Neural cell (in vitro differentiated cells): ENCODE data around the gene CMTM6. TPM values are rescaled to one million over a fixed set of nuclear protein-coding genes. Genes with fewer than 3 reads are reported as not detected.

Experiments used
- H2AFZ ChIP-seq: fragments of 200-600, 300-800 bp; sonication (generic), shearing (Covaris generic); 2 replicates; pipeline ENCODE4 v1.6.0; 2014; ENCODE audit warnings: low read depth, mild to moderate bottlenecking, antibody characterized with exemption, low read length, moderate library complexity
- H3F3A ChIP-seq: fragments of 200-600 bp; shearing (Covaris generic); 2 replicates; pipeline ENCODE4 v1.6.1; 2016; ENCODE audit warnings: mild to moderate bottlenecking, moderate library complexity, mixed read lengths, antibody characterized with exemption, low read length; ENCODE audit not compliant: insufficient read depth, poor library complexity, severe bottlenecking
- H3K27ac ChIP-seq: fragments of 200-600, 300-800 bp; sonication (generic), shearing (Covaris generic); 2 replicates; pipeline ENCODE4 v1.5.1; 2014; ENCODE audit warnings: mild to moderate bottlenecking, low read length, moderate library complexity
- H3K27me3 ChIP-seq: fragments of 300-800, 200-600 bp; sonication (generic), shearing (Covaris generic); 2 replicates; pipeline ENCODE4 v1.6.0; 2014; ENCODE audit warnings: mild to moderate bottlenecking, low read depth, low read length, moderate library complexity; ENCODE audit not compliant: insufficient read depth
- H3K36me3 ChIP-seq: fragments of 300-800, 200-600 bp; sonication (generic), shearing (Covaris generic); 2 replicates; pipeline ENCODE4 v1.5.1; 2014; ENCODE audit warnings: mild to moderate bottlenecking, antibody characterized with exemption, low read length, moderate library complexity; ENCODE audit not compliant: insufficient read depth
- H3K4me2 ChIP-seq: fragments of 300-800, 200-600 bp; sonication (generic), shearing (Covaris generic); 2 replicates; pipeline ENCODE4 v1.6.0; 2014; ENCODE audit warnings: mild to moderate bottlenecking, low read length
- H3K4me3 ChIP-seq: fragments of 300-800, 200-600 bp; sonication (generic), shearing (Covaris generic); 2 replicates; pipeline ENCODE4 v1.5.1; 2014; ENCODE audit warnings: mild to moderate bottlenecking, low read length, moderate library complexity
- H3K79me2 ChIP-seq: fragments of 200-600 bp; shearing (Covaris generic); replicated peaks from 2 replicates; pipeline ENCODE4 v1.6.0; 2014; ENCODE audit warnings: mild to moderate bottlenecking, low read length, moderate library complexity; ENCODE audit not compliant: insufficient read depth
- H3K9ac ChIP-seq: fragments of 300-800, 200-600 bp; sonication (generic), shearing (Covaris generic); 2 replicates; pipeline ENCODE4 v1.6.1; 2016; ENCODE audit warnings: mild to moderate bottlenecking, low read length, mixed read lengths
- H3K9me2 ChIP-seq: fragments of 200-600 bp; shearing (Covaris generic); 2 replicates; pipeline ENCODE4 v1.6.1; 2016; ENCODE audit warnings: mild to moderate bottlenecking, low read length, mixed read lengths; ENCODE audit not compliant: insufficient read depth
- H3K9me3 ChIP-seq: fragments of 200-600, 300-800 bp; sonication (generic), shearing (Covaris generic); 2 replicates; pipeline ENCODE4 v1.6.1; 2016; ENCODE audit warnings: mild to moderate bottlenecking, mixed run types, low read length, moderate library complexity, mixed read lengths
- H4K20me1 ChIP-seq: fragments of 200-600 bp; shearing (Covaris generic); 2 replicates; pipeline ENCODE4 v1.6.1; 2016; ENCODE audit warnings: mild to moderate bottlenecking, mixed run types; ENCODE audit not compliant: insufficient read depth
- CTCF ChIP-seq: fragments of 450-650 bp; IDR thresholded peaks from 2 replicates; pipeline ENCODE4 v1.5.1; 2014; ENCODE audit warnings: antibody characterized with exemption, mild to moderate bottlenecking, moderate library complexity; ENCODE audit not compliant: poor library complexity, severe bottlenecking
- EP300 ChIP-seq: fragments of 450-650 bp; conservative IDR thresholded peaks from 2 replicates; pipeline ENCODE4 v1.6.1; 2014; ENCODE audit warnings: antibody characterized with exemption, mild to moderate bottlenecking, moderate library complexity; ENCODE audit not compliant: poor library complexity, severe bottlenecking
- EZH2 ChIP-seq: fragments of 200-600, 300-800 bp; shearing (Covaris generic), sonication (generic); IDR thresholded peaks from 2 replicates; pipeline ENCODE4 v1.6.1; 2014; ENCODE audit warnings: antibody characterized with exemption, low read length, borderline replicate concordance, mild to moderate bottlenecking; ENCODE audit not compliant: insufficient read depth, poor library complexity, severe bottlenecking
- MXI1 ChIP-seq: fragments of 450-650 bp; conservative IDR thresholded peaks from 2 replicates; pipeline ENCODE4 v1.6.1; 2014; ENCODE audit warnings: antibody characterized with exemption, mild to moderate bottlenecking; ENCODE audit not compliant: poor library complexity, severe bottlenecking
- POLR2AphosphoS5 ChIP-seq: IDR thresholded peaks from 2 replicates; pipeline ENCODE4 v1.6.1; 2012
- RAD21 ChIP-seq: fragments of 450-650 bp; conservative IDR thresholded peaks from 2 replicates; pipeline ENCODE4 v1.6.1; 2014; ENCODE audit warnings: antibody characterized with exemption, mild to moderate bottlenecking, moderate library complexity
- REST ChIP-seq: IDR thresholded peaks from 2 replicates; pipeline ENCODE4 v1.6.1; 2012; ENCODE audit warnings: borderline replicate concordance
- SMC3 ChIP-seq: fragments of 450-650 bp; conservative IDR thresholded peaks from 2 replicates; pipeline ENCODE4 v1.6.1; 2014; ENCODE audit warnings: antibody characterized with exemption, mild to moderate bottlenecking, moderate library complexity; ENCODE audit not compliant: poor library complexity
- TAF1 ChIP-seq: IDR thresholded peaks from 2 replicates; pipeline ENCODE4 v1.6.1; 2012; ENCODE audit warnings: low read depth
- polyA minus RNA-seq: library from RNA; depleted of rRNA, polyadenylated mRNA; stranded (reverse); fragments of >200 nt; gene quantifications from 2 replicates; pipeline ENCODE4 v1.2.3, GENCODE V29; 2014
- polyA plus RNA-seq: library from polyadenylated mRNA; depleted of rRNA; stranded (reverse); fragments of >200 nt; gene quantifications from 2 replicates; pipeline ENCODE4 v1.2.3, GENCODE V29; 2014

The CMTM6 gene
- polyA plus RNA-seq = 10.1 and 12.8 TPM in 2 replicates
- 12.7 and 15.5 TPM in 2 replicates for polyA minus RNA-seq

GRCh38 chr3:32502118-32502945 is at the start of gene CMTM6:
Gene CMTM6, minus strand, starts transcription at chr3:32502852. Its CDS starts 107 bp downstream, at chr3:32502745.
- peak within 1 kb of the TSS; percentile 85 for H3K4me2 ChIP-seq
- no peaks in the 10 kb centered on the region for H3F3A ChIP-seq
- TF ChIP-seq EZH2 (no peak), EP300 (no peak), TAF1 (no peak), CTCF (no peak), RAD21 (peak; percentile 37), SMC3 (no peak), REST (no peak), POLR2AphosphoS5 (peak; percentile 51), MXI1 (peak; percentile 50)
- no peaks in the 10 kb centered on the region for H3K9me2 ChIP-seq
- no peaks in the 10 kb centered on the region for H4K20me1 ChIP-seq
- H3K9ac ChIP-seq = peak within 1 kb of the TSS; percentile 74
- peak within 1 kb of the TSS; percentile 56 for H3K27ac ChIP-seq
- peak within 1 kb of the TSS; percentile 65 for H2AFZ ChIP-seq
- H3K4me3 ChIP-seq = peak within 1 kb of the TSS; percentile 97
- no peaks in the 10 kb centered on the region for H3K36me3 ChIP-seq
- H3K9me3 ChIP-seq = no peaks in the 10 kb centered on the region
- peaks cover 18% of the 10 kb centered on the region for H3K79me2 ChIP-seq
- H3K27me3 ChIP-seq = no peaks in the 10 kb centered on the region

GRCh38 chr3:32552013-32552412 is 49.4 kb upstream of the CMTM6 start:
- no peak overlapping the region for H3K9ac ChIP-seq
- no peaks in the 10 kb centered on the region for H3K36me3 ChIP-seq
- H2AFZ ChIP-seq = no peak overlapping the region
- no peak overlapping the region for H3K27ac ChIP-seq
- H3K4me3 ChIP-seq = no peak overlapping the region
- no peaks in the 10 kb centered on the region for H3K9me3 ChIP-seq
- no peak for TF ChIP-seq MXI1
- no peak for TF ChIP-seq CTCF
- no peak for TF ChIP-seq POLR2AphosphoS5
- TF ChIP-seq REST = no peak
- TF ChIP-seq TAF1 = no peak
- TF ChIP-seq SMC3 = no peak
- TF ChIP-seq EP300 = no peak
- no peak for TF ChIP-seq RAD21
- no peak for TF ChIP-seq EZH2
- peaks cover 8% of the 10 kb centered on the region for H4K20me1 ChIP-seq
- H3K9me2 ChIP-seq = no peaks in the 10 kb centered on the region
- no peak overlapping the region for H3K4me2 ChIP-seq
- H3K27me3 ChIP-seq = no peaks in the 10 kb centered on the region
- H3K79me2 ChIP-seq = peaks cover 84% of the 10 kb centered on the region
- H3F3A ChIP-seq = no peaks in the 10 kb centered on the region
